ENCODE results near the gene PCDH9. TPM values are rescaled to one million over a fixed set of nuclear protein-coding genes. Genes with fewer than 3 reads are reported as not detected.

Gene PCDH9
- total and polyA plus RNA-seq, 2 of the 4 experiments (the other 2 are of a cell fraction): 2.2 to 10.2 TPM

DNA sequence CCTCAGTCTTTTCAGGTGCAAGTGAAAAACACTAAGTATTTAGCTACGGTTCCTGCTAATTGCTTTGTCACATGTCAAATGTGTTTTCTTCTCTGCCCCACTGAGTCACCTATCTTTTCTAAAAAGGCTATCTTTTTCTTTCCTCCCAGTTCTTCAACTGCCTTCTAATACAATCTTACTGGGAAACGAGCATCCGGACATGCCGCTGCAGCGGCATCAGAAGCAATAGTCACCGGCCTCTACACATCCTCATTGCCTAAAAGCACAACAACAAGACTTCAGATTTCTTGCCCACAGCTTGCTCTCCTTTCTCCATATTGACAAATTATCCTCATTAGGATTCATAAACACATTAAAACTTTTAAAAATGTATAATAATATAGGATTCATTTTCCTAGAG lies 1.2 kb downstream of the PCDH9 start (continued):
- no peak for TF ChIP-seq SMC3 (IDR thresholded peaks at IDR 0.05; ENCODE audit: low read depth, low read length)
- TF ChIP-seq, protein P1, sequence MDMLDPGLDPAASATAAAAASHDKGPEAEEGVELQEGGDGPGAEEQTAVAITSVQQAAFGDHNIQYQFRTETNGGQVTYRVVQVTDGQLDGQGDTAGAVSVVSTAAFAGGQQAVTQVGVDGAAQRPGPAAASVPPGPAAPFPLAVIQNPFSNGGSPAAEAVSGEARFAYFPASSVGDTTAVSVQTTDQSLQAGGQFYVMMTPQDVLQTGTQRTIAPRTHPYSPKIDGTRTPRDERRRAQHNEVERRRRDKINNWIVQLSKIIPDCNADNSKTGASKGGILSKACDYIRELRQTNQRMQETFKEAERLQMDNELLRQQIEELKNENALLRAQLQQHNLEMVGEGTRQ (IDR thresholded peaks at IDR 0.05; ENCODE audit: low read depth, low read length): no peak
- no peak for TF ChIP-seq POLR2A (IDR thresholded peaks at IDR 0.05; ENCODE audit: low read depth, low read length)
- TF ChIP-seq MXI1 (IDR thresholded peaks at IDR 0.05; ENCODE audit: borderline replicate concordance, low read depth, low read length): no peak
- no peak for TF ChIP-seq RCOR1 (IDR thresholded peaks at IDR 0.05; ENCODE audit: insufficient replicate concordance, low read length)

DNA sequence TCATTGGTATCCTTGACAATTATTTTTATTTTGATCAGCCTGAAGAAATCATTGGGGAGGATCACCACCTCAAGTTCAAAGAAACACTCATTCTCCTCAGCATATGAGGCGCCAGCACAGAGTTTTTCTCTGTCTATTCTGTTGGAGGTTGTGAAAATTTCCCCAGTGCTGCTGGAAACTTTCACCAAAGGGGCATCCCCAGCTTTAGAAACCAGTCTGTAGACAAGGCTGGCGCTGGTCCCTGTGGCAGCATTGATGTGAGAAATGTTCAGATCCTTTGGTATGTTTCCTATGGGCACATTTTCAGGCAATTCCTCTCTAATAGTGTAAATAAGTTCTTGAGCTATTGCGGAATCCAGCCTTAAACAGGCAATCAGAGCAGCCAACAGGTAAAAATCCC lies 2.1 kb downstream of the PCDH9 start:
- H2AFZ ChIP-seq (replicated peaks; ENCODE audit: low read length, poor library complexity): peak overlapping the region; percentile 24

More for the DNA sequence above, 2.1 kb downstream of the PCDH9 start:
- BruUV-seq (replicated peaks): no TSS peak
- H3K27ac ChIP-seq (ENCODE audit: insufficient read depth, low read length): no peak overlapping the region
- H3K9me1 ChIP-seq (ENCODE audit: insufficient read depth, low read length): no peaks in the 10 kb centered on the region
- no peaks in the 10 kb centered on the region for H4K20me1 ChIP-seq (ENCODE audit: insufficient read depth, low read length)
- no peak overlapping the region for H2AK5ac ChIP-seq (ENCODE audit: low read depth, low read length)
- CTCF ChIA-PET: no interaction called here
- TF ChIP-seq, protein P1 (IDR thresholded peaks at IDR 0.05; ENCODE audit: low read depth, low read length): no peak
- TF ChIP-seq, protein P2, sequence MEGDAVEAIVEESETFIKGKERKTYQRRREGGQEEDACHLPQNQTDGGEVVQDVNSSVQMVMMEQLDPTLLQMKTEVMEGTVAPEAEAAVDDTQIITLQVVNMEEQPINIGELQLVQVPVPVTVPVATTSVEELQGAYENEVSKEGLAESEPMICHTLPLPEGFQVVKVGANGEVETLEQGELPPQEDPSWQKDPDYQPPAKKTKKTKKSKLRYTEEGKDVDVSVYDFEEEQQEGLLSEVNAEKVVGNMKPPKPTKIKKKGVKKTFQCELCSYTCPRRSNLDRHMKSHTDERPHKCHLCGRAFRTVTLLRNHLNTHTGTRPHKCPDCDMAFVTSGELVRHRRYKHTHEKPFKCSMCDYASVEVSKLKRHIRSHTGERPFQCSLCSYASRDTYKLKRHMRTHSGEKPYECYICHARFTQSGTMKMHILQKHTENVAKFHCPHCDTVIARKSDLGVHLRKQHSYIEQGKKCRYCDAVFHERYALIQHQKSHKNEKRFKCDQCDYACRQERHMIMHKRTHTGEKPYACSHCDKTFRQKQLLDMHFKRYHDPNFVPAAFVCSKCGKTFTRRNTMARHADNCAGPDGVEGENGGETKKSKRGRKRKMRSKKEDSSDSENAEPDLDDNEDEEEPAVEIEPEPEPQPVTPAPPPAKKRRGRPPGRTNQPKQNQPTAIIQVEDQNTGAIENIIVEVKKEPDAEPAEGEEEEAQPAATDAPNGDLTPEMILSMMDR (conservative IDR thresholded peaks at IDR 0.05; ENCODE audit: low read depth, low read length): no peak
- peak; percentile 9; the same call in 1 of the 2 replicates for TF ChIP-seq CEBPB (IDR thresholded peaks at IDR 0.05; ENCODE audit: low read depth, low read length)
- H2AK9ac ChIP-seq (replicated peaks; ENCODE audit: low read depth, low read length, poor library complexity): no peak overlapping the region
- H2BK15ac ChIP-seq (ENCODE audit: low read depth, low read length): no peak overlapping the region
- no peaks in the 10 kb centered on the region for H3K36me3 ChIP-seq (ENCODE audit: control insufficient read depth, insufficient read depth, low read length)
- DNase-seq (no peak), ATAC-seq (ENCODE audit: low read depth) (no peak)
- no CpG with 5 or more reads among the region's 3 CpGs for WGBS, 2 experiments (ENCODE audit: extremely low coverage in 2 of 2, insufficient read length in 1 of 2)
- H3K4me1 ChIP-seq (ENCODE audit: control insufficient read depth, insufficient read depth, low read length): no peaks in the 10 kb centered on the region; the same call in 1 of the 2 replicates
- no peak overlapping the region for H2BK5ac ChIP-seq (ENCODE audit: low read depth, low read length, poor library complexity, severe bottlenecking)
- no peak overlapping the region for H4K8ac ChIP-seq (ENCODE audit: low read depth in 2 of 2, low read length in 2 of 2)
- H4K5ac ChIP-seq (ENCODE audit: low read depth, low read length): no peak overlapping the region
- H3K9me3 ChIP-seq (ENCODE audit: control insufficient read depth, insufficient read depth, low read length): no peaks in the 10 kb centered on the region
- no peak overlapping the region for H4K91ac ChIP-seq (ENCODE audit: insufficient read depth, low read depth, low read length)
- no peak overlapping the region for H3K56ac ChIP-seq (ENCODE audit: extremely low read depth, insufficient read depth, low read length)
- no peak overlapping the region for H3K4ac ChIP-seq (ENCODE audit: low read depth, low read length)
- H3K14ac ChIP-seq (replicated peaks; ENCODE audit: low read depth, low read length): no peak overlapping the region
- POLR2A ChIA-PET (ENCODE audit: unreplicated experiment): no interaction called here
- H3K4me2 ChIP-seq (ENCODE audit: low read depth, low read length): no peak overlapping the region
- no peaks in the 10 kb centered on the region for H3K27me3 ChIP-seq (ENCODE audit: control insufficient read depth, insufficient read depth, low read length)
- no peak overlapping the region for H3K18ac ChIP-seq (ENCODE audit: low read depth, low read length)
- dilution Hi-C loops (cut with HindIII; ENCODE audit: low sequenced_read_pairs, unreplicated experiment) (no loop called here), in situ Hi-C loops (cut with MboI; ENCODE audit: low sequenced_read_pairs) (loop anchor here (5.0 to 10.0 kb wide), 3 partner anchors 533 to 1571 kb away; no protein-coding TSS in a partner anchor), intact Hi-C loops (cut with micrococcal nuclease) (loop anchor here (10.0 kb wide), 1 partner anchor 823 kb away; no protein-coding TSS in a partner anchor)
- peaks cover 4 to 12% of the 10 kb centered on the region in 2 experiments; a peak in 1 of 4 replicates for H3K79me1 ChIP-seq (ENCODE audit: low read depth in 1 of 2, low read length in 2 of 2)
- no peak overlapping the region for H3K4me3 ChIP-seq (ENCODE audit: insufficient read depth, low read depth, low read length)
- no peak overlapping the region for H3K23ac ChIP-seq (ENCODE audit: low read depth, low read length)
- no peak overlapping the region for H2BK20ac ChIP-seq (ENCODE audit: low read depth, low read length)
- no peak overlapping the region for H3K9ac ChIP-seq (ENCODE audit: low read depth, low read length)
- no peak overlapping the region for H2BK120ac ChIP-seq (ENCODE audit: low read depth, low read length)

Measured in IMR-90 (cell line).